GM21619 (cell line): ENCODE measurements around the gene COQ2.
"Not testable (repeated sequence)": the region's sequence is repeated elsewhere in the genome, so short reads cannot be mapped to it uniquely, and the experiment has no call there.

Experiments
- ATAC-seq: cut with Tn5 transposase; IDR thresholded peaks from one replicate; pipeline ENCODE4 v1.9.1; 2021; ENCODE audit not compliant: unreplicated experiment

Gene COQ2, protein sequence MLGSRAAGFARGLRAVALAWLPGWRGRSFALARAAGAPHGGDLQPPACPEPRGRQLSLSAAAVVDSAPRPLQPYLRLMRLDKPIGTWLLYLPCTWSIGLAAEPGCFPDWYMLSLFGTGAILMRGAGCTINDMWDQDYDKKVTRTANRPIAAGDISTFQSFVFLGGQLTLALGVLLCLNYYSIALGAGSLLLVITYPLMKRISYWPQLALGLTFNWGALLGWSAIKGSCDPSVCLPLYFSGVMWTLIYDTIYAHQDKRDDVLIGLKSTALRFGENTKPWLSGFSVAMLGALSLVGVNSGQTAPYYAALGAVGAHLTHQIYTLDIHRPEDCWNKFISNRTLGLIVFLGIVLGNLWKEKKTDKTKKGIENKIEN

DNA sequence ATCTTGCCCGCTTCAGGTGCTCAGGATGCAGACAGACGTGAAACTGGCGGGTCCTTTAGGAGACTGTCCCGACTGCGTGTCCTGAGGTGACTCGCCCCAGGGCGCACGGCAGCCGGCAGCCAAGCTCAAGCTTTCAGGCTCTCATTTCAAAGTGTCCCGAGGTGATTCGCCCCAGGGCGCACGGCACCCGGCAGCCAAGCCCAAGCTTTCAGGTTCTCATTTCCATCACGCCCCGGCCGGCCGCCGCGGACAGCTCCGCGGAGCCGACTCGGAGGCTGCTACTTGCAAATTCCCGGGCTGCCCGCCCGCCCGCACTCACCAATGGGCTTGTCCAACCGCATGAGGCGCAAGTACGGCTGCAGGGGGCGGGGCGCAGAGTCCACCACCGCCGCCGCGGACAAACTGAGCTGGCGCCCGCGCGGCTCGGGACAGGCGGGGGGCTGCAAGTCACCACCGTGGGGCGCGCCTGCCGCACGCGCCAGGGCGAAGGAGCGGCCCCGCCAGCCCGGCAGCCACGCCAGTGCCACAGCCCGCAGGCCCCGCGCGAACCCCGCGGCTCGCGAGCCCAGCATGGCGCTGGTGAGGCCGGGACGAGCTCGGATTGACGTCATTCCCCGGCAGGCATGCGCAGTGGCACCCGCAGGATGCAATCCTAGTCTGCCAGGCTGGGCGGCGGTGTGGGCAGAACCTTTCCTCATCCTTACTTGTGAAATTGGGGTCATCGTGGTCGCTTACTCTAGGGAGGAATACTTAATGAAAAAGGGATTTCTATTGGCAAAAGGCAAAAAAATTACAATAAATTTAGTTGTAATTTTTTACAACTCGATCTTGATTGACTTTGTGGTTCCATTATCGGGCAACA, at the start of gene COQ2:
Gene COQ2 (minus strand): TSS at position 606 of the 862 bp plus-strand sequence. CDS start 34 bp downstream, at position 572.
- ATAC-seq: peak; percentile 84

DNA sequence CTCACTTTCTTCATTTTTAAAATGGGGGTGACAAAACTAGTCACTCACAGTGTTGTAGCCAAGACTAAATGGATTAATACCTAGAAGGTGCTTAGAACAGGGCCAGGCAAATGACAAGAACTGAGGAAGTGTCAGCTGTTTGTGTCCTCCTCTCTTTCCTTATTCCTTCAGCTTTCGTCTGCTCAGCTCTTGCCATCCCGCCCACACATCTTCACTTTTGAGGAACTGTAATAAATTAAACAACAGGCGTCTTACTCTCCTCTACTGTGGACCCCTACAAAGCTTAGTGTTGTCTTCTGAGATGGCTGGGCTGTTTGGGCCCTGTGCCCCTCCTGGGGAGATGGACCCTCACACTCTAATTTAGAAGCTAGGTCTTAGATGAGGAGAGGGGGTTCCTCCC, 47.4 kb upstream of the COQ2 start:
- no peak for ATAC-seq

DNA sequence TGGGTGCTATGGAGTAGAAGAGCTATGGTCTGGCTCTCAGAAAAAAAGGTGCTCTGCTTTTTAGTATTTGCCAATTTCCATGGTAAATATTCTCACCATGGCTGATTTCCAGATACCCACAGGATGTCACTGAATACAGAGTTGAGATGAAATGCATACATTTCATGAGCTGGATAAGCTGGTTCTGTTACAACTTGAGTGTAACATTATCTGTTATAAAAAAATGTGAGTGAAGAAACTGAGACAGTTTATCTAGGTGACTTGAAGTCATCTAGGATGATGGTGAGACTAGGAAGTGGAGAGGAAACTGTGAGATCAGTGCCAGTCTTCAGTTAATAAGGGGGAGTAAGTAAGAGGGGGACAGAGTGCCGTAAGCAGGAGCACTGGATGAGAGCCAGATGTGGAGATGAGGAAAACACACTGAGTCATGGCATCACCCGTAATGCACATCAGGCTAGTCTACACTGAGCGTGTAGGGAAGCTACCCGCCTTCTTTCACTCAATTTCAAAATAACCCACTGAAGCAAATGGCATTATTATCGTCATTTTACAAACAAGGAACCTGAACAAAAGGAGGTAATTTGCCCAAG, 45.0 kb upstream of the COQ2 start:
- ATAC-seq: no peak

DNA sequence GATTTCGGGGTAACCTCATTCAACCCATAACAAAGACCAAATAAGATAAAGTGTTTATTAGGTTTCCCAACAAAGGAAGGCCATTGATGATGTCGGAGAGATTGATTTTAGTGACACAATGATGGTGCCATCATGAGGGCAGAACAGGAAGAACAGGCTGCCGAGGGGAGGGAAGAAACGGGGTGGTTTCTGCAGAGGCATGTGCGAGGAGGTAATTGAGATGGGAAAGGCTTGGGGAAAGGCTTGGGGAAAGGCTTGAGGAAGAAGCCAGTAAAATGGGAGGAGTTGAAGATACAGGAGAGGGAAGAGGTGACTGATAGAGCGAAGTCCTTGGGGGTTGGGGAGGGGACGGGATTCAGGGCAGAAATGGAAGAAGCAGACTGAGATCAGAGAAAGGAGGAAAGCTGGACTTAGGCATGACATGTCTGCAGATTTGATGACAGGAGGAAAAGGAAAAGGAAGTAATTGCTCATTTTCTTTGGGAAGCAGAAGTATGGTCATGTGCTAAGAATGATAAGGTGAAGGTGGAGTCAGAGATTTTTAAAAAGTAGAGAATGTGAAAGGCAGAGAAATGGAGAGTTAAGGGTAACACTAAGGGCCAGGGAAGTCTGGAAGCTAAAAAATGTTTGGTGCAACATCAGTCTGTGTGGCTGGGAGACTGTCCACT, 44.1 kb upstream of the COQ2 start:
- ATAC-seq: no peak

DNA sequence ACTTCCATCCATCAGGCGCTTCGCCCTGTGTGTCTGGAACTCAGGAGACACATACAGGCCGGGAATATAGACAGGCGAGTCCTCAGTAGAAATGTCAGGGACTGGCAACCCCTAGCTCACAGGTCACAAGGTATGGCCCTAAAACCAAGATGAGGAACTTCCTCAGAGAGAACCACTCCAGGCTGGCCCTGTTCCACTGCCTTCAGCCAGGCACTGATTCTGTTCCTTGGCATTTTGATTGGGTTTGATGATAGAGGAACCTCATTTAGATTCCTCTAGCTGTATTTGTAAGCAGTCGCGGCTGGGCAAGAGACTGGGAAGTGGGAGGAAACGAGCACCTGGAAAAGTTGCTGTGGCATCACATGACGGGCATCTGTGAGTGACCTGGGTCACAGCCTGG, 41.9 kb upstream of the COQ2 start:
- no peak for ATAC-seq

DNA sequence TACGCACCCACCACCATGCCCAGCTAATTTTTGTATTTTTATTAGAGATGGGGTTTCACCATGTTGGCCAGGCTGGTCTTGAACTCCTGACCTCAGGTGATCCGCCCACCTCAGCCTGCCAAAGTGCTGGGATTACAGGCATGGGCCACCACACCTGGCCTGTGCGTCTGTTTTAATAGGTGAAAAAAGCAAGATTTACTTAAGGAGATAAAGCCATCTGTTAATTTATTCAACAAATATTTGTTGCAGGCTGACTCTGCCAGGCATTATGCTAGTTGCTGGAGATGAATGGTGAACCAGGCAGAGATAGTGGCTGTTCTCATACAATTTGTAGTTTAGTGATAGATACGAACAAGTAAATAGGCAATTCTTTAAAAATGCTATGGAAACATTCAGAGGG, 40.7 kb upstream of the COQ2 start:
- not testable (repeated sequence) for ATAC-seq

DNA sequence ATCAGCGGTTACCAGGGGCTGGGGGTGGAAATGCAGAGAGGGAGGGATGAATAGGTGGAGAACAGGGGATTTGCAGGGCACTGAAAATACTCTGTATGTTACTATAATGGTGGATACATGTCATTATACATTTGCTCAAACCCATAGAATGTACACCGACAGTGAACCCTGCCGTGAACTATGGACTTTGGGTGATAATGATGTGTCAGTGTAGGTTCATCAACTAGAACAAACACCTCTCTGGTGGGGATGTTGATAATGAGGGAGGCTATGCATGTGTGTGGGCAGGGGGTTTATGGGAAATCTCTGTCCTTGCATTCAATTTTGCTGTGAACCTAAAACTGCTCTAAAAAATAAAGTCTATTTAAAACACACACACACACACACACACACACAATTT, 38.5 kb upstream of the COQ2 start:
- no peak for ATAC-seq

DNA sequence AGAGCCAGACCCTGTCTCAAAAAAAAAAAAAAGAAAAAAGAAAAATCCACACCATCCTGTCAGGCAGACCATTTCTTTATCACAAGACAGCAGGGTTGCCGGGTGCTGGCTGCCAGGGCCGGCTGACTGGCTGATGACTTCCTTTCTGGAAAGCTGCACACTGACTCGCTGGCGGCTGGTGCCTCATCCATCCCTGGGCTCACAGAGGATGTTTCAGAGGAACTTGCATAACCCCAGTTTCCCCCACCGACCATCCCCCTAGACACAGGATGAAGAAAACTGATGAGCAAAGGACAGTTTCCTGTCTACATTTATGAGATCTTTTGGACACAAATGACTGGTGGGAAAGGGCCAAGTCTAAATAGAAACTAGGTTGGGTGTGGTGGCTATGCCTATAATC, 36.0 kb upstream of the COQ2 start:
- ATAC-seq: no peak

DNA sequence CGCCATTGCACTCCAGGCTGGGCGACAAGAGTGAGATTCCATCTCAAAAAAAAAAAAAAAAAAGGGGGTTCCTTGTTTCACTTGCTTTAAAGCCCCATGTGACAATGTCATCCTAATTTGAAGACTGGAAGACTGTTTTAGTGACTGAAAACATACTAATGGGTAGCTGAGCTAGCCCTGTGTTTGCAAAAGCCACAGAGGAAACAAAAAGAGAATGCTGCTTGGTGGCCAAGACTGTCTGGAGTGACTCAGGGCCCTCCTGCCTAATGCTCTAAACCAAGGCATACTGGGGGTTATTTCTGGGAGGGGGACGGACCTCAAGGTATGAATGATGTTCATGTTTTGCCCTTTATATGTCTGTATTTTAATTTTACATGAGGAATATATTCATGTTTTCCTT, 34.1 kb upstream of the COQ2 start:
- no peak for ATAC-seq

DNA sequence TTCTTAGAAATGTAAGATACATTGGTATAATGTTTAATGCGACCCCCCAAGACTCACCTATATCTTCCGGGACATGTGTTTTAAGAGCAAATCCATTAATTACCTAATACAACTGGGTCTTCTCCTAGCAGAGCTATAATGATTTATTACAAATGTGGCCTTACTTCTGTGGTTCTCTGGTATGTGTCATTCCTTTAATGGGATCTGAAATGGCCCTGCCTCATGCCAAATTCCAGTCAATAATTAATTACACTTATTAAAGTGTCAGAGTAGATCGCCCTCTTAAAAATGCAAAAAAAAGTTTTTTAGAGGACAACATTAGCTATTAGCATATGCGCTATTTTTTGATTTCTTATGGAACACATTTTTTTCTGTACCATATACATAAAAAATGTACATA, 33.1 kb upstream of the COQ2 start:
- no peak for ATAC-seq

DNA sequence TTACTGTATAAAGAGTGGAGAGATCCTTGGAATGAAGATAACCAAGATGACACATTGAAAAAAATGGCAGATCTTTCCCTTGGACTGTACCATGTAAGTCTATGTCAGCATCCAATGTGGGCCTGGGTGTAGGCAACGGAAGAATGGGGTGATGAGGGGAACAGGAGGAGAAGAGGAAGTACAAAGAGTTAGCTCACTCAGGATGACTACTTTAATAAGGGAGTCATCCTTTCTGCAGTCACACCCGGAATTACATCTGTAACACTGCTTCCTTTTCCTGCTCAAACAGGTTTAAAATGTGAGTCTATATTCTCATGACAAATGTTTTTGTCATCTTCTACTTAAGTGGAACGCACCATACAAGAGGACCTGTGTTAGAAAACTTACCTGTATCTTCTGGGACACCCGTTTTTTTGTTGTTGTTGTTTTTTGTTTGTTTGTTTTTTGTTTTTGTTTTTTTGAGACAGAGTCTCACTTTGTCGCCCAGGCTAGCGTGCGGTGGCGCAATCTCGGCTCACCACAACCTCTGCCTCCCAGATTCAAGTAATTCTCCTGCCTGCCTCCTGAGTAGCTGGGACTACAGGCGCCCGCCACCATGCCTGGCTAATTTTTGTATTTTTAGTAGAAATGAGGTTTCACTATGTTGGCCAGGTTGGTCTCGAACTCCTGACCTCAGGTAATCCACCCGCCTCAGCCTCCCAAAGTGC, 32.0 kb upstream of the COQ2 start:
- ATAC-seq: no peak

DNA sequence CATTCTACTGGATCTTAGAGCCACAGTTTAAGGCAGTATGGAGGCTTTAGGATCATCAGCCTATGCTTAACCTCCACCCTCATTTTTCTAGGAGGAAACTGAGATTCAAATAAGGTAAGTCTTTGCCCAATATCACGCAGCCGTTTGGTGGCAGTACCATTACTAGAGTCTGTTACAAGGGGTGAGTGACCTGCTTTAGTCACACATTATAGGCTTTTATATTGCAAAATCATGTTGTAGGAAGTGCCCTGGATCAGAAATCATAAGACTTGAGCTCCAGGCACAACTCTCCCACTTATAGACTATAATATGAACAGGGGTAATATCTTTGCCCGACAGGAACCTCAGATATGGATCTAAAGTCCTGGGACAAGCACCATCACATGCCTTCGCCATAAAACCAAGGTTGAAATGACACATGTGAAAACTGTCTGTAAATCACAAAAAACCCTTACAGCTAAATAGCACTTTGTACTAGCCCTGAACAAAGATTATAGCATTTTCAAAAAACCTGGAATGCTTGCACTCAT, 30.8 kb upstream of the COQ2 start:
- no peak for ATAC-seq

DNA sequence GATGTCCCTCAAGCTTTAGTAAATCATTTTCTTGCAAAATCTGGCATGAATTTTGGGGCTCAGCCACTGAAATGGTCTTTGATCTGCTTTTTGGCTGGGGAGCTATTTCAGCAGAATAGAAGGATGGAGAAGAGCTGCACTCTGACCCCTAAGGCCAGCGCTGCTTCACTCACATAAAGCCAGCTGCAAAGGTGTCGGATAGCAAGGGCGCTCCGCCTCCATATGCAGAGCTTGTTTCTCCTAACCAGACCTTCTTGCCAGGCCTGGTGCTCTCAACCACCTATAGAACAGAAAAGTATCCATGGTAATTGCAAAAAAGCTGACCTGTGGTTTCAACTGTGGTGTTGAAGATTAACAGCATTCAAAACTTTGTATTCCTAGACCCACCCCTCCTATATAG, 24.1 kb upstream of the COQ2 start:
- ATAC-seq: no peak

DNA sequence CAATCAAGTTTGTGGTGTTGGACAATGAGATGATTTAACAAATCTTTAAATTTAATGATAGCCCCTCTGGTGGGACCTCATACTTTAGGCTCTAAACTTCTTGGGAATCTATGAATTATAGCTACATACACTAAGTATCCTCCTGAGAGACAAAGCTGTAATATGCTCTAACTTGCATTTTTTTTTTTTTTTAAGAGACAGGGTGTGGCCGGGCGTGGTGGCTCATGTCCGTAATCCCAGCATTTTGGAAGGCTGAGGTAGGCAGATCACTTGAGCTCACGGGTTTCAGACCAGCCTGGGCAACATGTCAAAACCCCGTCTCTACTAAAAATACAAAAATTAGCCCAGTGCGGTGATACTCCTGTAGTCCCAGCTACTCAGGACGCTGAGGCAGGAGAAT, 23.3 kb upstream of the COQ2 start:
- ATAC-seq: no peak

DNA sequence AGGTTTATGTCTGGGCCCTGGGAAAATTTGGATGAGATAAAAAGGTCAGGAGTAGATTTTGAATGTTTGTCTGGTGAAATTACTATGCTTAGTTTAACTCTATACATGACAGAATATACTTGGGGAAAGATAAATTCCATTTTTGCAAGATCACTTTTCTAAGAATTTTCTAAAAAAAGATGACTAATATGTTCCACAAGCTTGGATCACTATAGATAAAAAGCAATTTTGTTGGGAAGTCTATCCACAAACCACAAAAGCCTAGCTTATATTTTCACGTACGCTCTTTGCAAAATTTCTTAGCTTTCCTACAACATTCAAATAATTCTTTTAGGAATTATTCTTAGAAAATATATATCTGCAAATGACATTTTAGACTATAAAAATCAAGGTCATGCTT, 20.6 kb upstream of the COQ2 start:
- no peak for ATAC-seq

DNA sequence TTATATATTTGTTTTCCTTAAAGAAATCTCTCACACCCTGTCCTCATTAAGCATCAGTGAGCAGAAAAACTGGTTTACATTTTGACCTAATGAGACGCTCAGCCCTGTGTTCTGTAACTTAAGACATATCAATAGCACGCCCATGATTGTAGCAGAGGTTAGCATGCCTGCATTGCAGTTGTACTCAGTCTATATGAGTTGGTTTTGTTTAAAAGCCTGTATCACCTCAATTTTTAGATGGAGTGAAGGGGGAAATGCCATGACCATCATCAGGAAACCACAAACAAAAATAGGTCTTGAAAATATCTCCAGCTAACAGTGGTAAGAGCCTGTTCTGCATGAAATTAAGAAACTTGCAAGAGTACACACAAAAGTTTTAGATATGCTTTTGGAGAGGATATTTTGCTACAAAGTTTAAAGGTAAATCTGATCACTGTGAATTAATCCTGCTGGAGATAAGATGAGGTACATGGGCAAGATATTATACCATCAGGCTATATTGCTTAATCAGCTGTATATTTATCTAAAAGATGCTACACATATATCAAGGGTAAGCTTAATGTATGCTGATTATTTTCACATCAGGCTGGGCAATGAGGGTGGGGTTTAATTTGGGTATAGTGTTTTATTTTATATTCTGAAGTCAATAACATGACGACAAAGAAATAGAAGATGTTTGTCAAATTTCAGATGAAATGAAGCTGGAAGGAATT, 13.1 kb upstream of the COQ2 start:
- no peak for ATAC-seq

DNA sequence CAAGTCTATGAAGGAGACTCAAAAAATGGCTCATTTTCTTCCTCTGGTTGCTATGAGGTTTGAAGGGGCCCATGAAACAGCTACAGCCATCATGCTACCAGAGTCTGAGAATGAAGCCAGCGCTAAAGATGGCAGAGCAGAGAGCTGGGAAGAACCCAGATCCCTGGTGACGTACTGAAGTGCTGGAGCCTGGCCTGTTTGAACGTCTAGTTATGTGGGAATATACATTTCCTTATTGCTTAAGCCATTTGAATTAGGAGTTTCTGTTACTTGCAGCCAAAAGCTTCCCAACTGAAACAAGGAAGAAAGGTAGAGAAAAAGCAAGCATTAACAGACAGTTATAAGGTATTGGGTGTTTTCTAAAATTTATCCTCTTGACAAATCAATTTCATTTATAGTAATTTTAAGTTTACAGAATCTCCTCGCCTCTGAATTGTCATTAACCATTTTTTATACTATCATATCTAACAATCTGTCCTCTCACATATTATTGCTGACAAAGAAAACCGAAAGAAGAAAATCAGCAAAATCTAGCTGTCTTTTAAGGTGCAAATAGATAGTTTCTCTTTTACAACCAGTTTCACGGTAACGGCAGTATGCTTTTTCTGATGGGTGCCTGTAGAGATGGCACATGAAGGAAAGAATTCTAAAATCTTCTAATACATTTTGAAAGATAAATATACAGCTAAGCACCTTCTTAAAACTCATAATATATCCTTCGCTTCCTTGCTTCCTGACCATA, 8.9 kb upstream of the COQ2 start:
- no peak for ATAC-seq

DNA sequence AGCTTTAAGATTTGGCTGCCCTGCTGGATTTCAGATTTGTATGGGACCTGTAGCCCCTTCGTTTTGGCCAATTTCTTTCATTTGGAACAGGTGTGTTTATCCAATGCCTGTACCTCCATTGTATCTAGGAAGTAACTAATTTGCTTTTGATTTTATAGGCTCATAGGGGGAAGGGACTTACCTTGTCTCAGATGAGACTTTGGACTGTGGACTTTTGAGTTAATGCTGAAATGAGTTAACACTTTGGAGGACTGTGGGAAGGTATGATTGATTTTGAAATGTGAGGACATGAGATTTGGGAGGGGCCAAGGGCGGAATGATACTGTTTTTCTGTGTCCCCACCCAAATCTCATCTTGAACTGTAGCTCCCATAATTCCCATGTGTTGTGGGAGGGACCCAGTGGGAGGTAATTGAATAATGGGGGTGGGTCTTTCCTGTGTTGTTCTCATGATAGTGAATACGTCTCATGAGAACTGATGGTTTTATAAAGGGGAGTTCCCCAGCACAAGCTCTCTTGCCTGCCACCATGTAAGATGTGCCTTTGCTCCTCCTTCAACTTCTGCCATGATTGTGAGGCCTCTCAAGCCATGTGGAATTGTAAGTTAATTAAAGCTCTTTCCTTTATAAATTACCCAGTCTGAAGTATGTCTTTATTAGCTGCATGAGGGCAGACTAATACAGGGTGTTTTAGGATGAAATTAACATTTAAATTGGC, 5.6 kb upstream of the COQ2 start:
- ATAC-seq: not testable (repeated sequence)

DNA sequence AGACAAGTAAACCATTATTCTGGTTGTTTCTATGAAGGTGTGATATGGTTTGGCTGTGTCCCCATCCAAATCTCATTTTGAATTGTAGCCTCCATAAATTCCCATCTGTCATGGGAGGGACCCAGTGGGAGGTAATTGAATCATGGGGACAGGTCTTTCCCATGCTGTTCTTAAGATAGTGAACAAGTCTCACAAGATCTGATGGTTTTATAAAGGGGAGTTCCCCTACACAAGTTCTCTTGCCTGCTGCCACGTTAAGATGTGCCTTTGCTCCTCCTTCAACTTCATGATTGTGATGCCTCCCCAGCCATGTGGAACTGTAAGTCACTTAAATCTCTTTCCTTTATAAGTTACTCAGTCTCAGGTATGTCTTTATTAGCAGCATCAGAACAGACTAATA, 3.8 kb upstream of the COQ2 start:
- not testable (repeated sequence) for ATAC-seq
